Measurements from ENCODE around the gene HS2ST1.
A peak's percentile ranks its signal among the peaks of the same experiment; 100 is the strongest.

The HS2ST1 gene

GRCh38 chr1:87072411-87072810, 158.0 kb downstream of the HS2ST1 start:
- DNase-seq = no peak

GRCh38 chr1:87072904-87073303, 158.5 kb downstream of the HS2ST1 start:
- no peak for DNase-seq

- peak; percentile 12 for DNase-seq
Measured at GRCh38 chr1:87074001-87074795, 159.8 kb downstream of the HS2ST1 start.

- no peak for DNase-seq
Measured at GRCh38 chr1:87077959-87078639, 163.7 kb downstream of the HS2ST1 start.

GRCh38 chr1:87084244-87084836, 169.9 kb downstream of the HS2ST1 start:
- peak; percentile 40 for DNase-seq

GRCh38 chr1:87086120-87086519, 171.7 kb downstream of the HS2ST1 start:
- DNase-seq = no peak

GRCh38 chr1:87089070-87089736, 174.8 kb downstream of the HS2ST1 start:
- DNase-seq = no peak

- DNase-seq = no peak
Measured at GRCh38 chr1:87089823-87090222, 175.4 kb downstream of the HS2ST1 start.

GRCh38 chr1:87091425-87091824, 177.0 kb downstream of the HS2ST1 start:
- no peak for DNase-seq

GRCh38 chr1:87092846-87093245, 178.4 kb downstream of the HS2ST1 start:
- no peak for DNase-seq

- no peak for DNase-seq
Measured at GRCh38 chr1:87093286-87093685, 178.9 kb downstream of the HS2ST1 start.

GRCh38 chr1:87094238-87094637, 179.8 kb downstream of the HS2ST1 start:
- DNase-seq = no peak

GRCh38 chr1:87100271-87100670, 185.8 kb downstream of the HS2ST1 start:
- DNase-seq = no peak

GRCh38 chr1:87103074-87103473, 188.6 kb downstream of the HS2ST1 start:
- DNase-seq = no peak

- no peak for DNase-seq
Measured at GRCh38 chr1:87104140-87104539, 189.7 kb downstream of the HS2ST1 start.

- DNase-seq = peak; percentile 22
Measured at GRCh38 chr1:87104945-87105344, 190.5 kb downstream of the HS2ST1 start.

GRCh38 chr1:87106144-87106543, 191.7 kb downstream of the HS2ST1 start:
- DNase-seq = no peak

GRCh38 chr1:87106867-87107266, 192.4 kb downstream of the HS2ST1 start:
- DNase-seq = no peak

- DNase-seq = no peak
Measured at GRCh38 chr1:87108228-87108627, 193.8 kb downstream of the HS2ST1 start.

GRCh38 chr1:87108814-87109411, 194.5 kb downstream of the HS2ST1 start:
- peak; percentile 36 for DNase-seq

- no peak for DNase-seq
Measured at GRCh38 chr1:87111659-87112371, 197.4 kb downstream of the HS2ST1 start.

GRCh38 chr1:87113313-87113712, 198.9 kb downstream of the HS2ST1 start:
- peak; percentile 74 for DNase-seq

All from fibroblast of skin of back (primary cell).